Left ventricle myocardium inferior (tissue), 1 donor: ENCODE measurements around the gene VPS50. TPM values are rescaled to one million over a fixed set of nuclear protein-coding genes. Genes with fewer than 3 reads are reported as not detected.

Experiments used
- total RNA-seq: library from RNA; stranded (reverse); fragmentation: NEBNext Ultra II Directional; extraction: Animal tissue kit (Norgen Biotek cat#: 25700); gene quantifications from one replicate; pipeline ENCODE4 v1.2.1, GENCODE V29; 2021
- donor health status: DM: no; HTN: yes; CAD: no; lungs with severe emphysema.

The VPS50 gene
- total RNA-seq, 1 donor from 2014 or later, result 19.5 TPM

Other genes starting within 250 kb of the VPS50 start
- 2.8 TPM for gene SAMD9, start 114.4 kb upstream of the VPS50 start, total RNA-seq
- 3.7 TPM for gene SAMD9L, start 84.0 kb upstream of the VPS50 start, total RNA-seq
- not detected for gene HEPACAM2, start 5.9 kb upstream of the VPS50 start, total RNA-seq